Measurements from ENCODE around the gene AGPAT3.

Gene AGPAT3

GRCh38 chr21:43877936-43878575 lies 13.0 kb downstream of the AGPAT3 start:
- Histone ChIP-seq H3K27me3 (no peaks in the 10 kb centered on the region), H3K4me3 (ENCODE audit: low read depth in 1 of 2, low read length in 1 of 2) (no peak overlapping the region), H3K4me1 (ENCODE audit: control insufficient read depth in 1 of 2, insufficient read depth in 1 of 2, low read depth in 1 of 2, low read length in 1 of 2) (peaks cover 0 to 1% of the 10 kb centered on the region in 2 experiments), H3K9me3 (no peaks in the 10 kb centered on the region), H3K36me3 (peaks cover 3% of the 10 kb centered on the region), H3K27ac (no peak overlapping the region)
- TF ChIP-seq, protein P1, sequence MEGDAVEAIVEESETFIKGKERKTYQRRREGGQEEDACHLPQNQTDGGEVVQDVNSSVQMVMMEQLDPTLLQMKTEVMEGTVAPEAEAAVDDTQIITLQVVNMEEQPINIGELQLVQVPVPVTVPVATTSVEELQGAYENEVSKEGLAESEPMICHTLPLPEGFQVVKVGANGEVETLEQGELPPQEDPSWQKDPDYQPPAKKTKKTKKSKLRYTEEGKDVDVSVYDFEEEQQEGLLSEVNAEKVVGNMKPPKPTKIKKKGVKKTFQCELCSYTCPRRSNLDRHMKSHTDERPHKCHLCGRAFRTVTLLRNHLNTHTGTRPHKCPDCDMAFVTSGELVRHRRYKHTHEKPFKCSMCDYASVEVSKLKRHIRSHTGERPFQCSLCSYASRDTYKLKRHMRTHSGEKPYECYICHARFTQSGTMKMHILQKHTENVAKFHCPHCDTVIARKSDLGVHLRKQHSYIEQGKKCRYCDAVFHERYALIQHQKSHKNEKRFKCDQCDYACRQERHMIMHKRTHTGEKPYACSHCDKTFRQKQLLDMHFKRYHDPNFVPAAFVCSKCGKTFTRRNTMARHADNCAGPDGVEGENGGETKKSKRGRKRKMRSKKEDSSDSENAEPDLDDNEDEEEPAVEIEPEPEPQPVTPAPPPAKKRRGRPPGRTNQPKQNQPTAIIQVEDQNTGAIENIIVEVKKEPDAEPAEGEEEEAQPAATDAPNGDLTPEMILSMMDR (IDR thresholded peaks at IDR 0.05): no peak

DNA sequence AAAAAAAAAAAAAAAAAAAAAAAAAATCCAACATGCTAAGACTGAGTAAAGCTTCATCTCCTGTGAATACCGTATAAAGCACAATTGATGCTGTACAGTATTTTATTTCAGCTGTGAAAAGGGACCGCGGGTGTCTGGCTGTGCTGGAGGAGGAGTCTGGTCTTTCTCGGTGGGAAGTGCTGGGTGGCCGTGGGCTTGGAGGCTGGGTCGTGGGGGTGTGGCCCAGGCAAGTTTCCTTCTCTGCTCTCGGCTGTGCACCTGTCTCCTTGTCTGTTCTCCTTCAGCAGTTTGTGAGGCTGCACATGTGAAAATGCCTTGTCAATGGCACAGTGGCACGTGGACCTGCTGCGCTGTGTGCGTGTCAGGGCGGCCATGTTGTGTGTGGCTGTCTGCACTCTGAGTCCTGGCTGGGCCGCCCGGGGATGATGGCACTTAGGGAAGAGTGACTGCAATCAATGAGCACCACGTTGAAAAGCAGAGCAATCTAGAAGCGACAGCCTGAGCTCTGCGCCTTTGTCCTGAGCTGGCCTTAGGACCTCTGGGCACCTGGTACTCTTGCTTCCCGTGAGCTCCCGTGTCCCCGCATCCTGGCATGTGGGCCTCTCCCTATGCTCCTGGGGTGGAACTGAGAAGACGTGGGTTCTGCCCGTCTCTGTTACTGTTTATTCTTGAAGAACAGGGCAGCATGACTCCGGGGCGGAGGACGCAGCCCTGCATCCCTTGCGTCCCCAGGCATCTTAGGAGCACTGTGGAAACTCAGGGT lies 14.5 kb downstream of the AGPAT3 start:
- Histone ChIP-seq H3K36me3 (peaks cover 3% of the 10 kb centered on the region), H3K27ac (no peak overlapping the region), H3K27me3 (no peaks in the 10 kb centered on the region), H3K4me3 (ENCODE audit: low read depth in 1 of 2, low read length in 1 of 2) (no peak overlapping the region), H3K9me3 (no peaks in the 10 kb centered on the region), H3K4me1 (ENCODE audit: control insufficient read depth in 1 of 2, insufficient read depth in 1 of 2, low read depth in 1 of 2, low read length in 1 of 2) (peaks cover 0 to 3% of the 10 kb centered on the region in 2 experiments)
- TF ChIP-seq, protein P1 (IDR thresholded peaks at IDR 0.05): no peak

DNA sequence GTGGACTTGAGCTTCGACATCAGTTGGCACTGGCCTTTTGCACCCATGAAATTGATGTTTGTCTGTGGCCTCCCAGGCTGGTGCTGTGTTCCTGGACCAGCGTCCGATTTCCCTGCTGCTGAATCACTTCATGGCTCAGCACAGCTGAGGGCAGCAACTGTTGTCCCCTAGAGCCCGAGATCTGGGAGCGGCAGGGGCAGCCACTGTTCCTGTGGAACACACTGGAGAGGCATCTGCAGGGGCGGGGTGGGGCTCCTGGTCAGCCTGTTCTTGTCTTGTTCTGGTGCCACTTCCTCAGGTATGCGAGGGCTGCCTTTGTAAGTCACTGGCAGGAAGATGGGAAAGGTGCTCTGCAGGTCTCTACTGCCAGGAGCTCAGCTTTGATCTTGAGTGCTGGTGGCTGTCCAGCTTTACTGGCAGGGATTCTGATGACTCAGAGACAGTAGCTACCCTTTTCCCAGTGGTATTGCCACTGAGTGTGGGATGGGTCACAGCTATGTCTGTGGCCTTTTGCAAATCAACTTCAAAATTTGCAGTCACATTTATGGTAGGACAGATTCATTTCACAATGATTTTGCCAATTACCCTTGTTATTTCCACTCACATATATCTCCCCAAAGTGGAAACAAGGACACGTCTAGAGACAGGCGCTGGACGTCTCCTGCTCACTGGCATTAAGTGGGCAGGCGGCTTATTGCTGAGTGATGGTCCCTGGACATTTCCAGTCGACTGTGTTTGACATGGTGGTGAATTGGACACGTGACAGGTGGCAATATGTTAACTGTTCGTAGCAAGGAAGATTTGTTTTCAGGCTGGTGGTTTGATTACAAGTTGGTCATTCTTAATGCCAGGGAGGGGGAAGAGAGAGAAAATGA lies 15.3 kb downstream of the AGPAT3 start:
- Histone ChIP-seq H3K4me1 (ENCODE audit: control insufficient read depth in 1 of 2, insufficient read depth in 1 of 2, low read depth in 1 of 2, low read length in 1 of 2) (peaks cover 0 to 3% of the 10 kb centered on the region in 2 experiments), H3K9me3 (no peaks in the 10 kb centered on the region), H3K27me3 (no peaks in the 10 kb centered on the region), H3K4me3 (ENCODE audit: low read depth in 1 of 2, low read length in 1 of 2) (no peak overlapping the region), H3K27ac (no peak overlapping the region), H3K36me3 (peaks cover 3% of the 10 kb centered on the region)
- TF ChIP-seq, protein P1 (IDR thresholded peaks at IDR 0.05): no peak

GRCh38 chr21:43881283-43881682 lies 16.3 kb downstream of the AGPAT3 start:
- Histone ChIP-seq H3K36me3 (peaks cover 3% of the 10 kb centered on the region), H3K27me3 (no peaks in the 10 kb centered on the region), H3K4me1 (ENCODE audit: control insufficient read depth in 1 of 2, insufficient read depth in 1 of 2, low read depth in 1 of 2, low read length in 1 of 2) (peaks cover 0 to 3% of the 10 kb centered on the region in 2 experiments), H3K4me3 (ENCODE audit: low read depth in 1 of 2, low read length in 1 of 2) (no peak overlapping the region), H3K9me3 (no peaks in the 10 kb centered on the region), H3K27ac (no peak overlapping the region)
- TF ChIP-seq, protein P1 (IDR thresholded peaks at IDR 0.05): no peak

DNA sequence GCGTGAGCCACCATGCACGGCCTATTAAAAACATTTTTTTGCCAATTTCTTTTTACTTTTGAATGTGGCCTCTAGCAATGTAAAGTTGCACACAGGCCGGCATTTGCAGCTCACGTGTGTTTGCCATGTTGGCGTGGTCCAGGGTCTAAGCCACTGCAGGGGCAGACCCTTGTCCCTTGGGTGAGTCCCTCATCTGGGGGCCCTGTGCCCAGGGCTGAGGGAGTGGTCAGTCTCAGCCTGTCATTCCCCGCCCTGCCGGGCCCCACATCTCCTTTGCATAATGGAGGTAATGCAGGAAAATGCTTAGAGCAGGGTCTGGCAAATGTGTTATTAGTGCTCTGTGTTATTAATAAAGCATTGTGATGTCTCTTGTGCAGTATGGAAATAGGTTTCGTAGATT lies 16.9 kb downstream of the AGPAT3 start:
- Histone ChIP-seq H3K9me3 (no peaks in the 10 kb centered on the region), H3K27me3 (no peaks in the 10 kb centered on the region), H3K36me3 (peaks cover 3% of the 10 kb centered on the region), H3K4me3 (ENCODE audit: low read depth in 1 of 2, low read length in 1 of 2) (no peak overlapping the region), H3K27ac (no peak overlapping the region), H3K4me1 (ENCODE audit: control insufficient read depth in 1 of 2, insufficient read depth in 1 of 2, low read depth in 1 of 2, low read length in 1 of 2) (peaks cover 0 to 3% of the 10 kb centered on the region in 2 experiments)
- TF ChIP-seq, protein P1 (IDR thresholded peaks at IDR 0.05): no peak

Data from neutrophil (primary cell).